Measurements from ENCODE around the gene RNLS. TPM values are rescaled to one million over a fixed set of nuclear protein-coding genes. Genes with fewer than 3 reads are reported as not detected.

Gene RNLS
- total RNA-seq, 3 donors from 2014 or later (not counting 1 experiment from before 2014, with no cell fraction given): 4.0 to 6.8 (median 4.4) TPM

- H3K36me3 ChIP-seq (ENCODE audit: control insufficient read depth, insufficient read depth, low read length): no peaks in the 10 kb centered on the region
- H3K27me3 ChIP-seq (ENCODE audit: control insufficient read depth, insufficient read depth, low read length): no peaks in the 10 kb centered on the region
- DNase-seq: no peak
- H3K27ac ChIP-seq (ENCODE audit: low read length): no peak overlapping the region
- no peak overlapping the region for H3K27ac Mint-ChIP-seq
- ATAC-seq: no peak
- H3K36me3 Mint-ChIP-seq: no peaks in the 10 kb centered on the region
- H3K27me3 Mint-ChIP-seq (ENCODE audit: low read depth in 2 of 2): peaks cover 2 to 20% of the 10 kb centered on the region in 2 donors
- no peaks in the 10 kb centered on the region for H3K9me3 Mint-ChIP-seq
- H3K4me1 Mint-ChIP-seq: no peaks in the 10 kb centered on the region
- H3K4me1 ChIP-seq (ENCODE audit: control insufficient read depth, insufficient read depth, low read length): no peaks in the 10 kb centered on the region
- H3K4me3 ChIP-seq (ENCODE audit: low read length): no peak overlapping the region
- intact Hi-C loops (cut with micrococcal nuclease): no loop called here
- no peak overlapping the region for H3K4me3 Mint-ChIP-seq
- no peak for TF ChIP-seq CTCF (IDR thresholded peaks at IDR 0.05)
- no peaks in the 10 kb centered on the region for H3K9me3 ChIP-seq (ENCODE audit: control insufficient read depth, insufficient read depth, low read length)
These were observed 322.0 kb downstream of the RNLS start for GRCh38 chr10:88261152-88261551.

GRCh38 chr10:88260329-88261051 lies 322.6 kb downstream of the RNLS start:
- no peaks in the 10 kb centered on the region for H3K9me3 ChIP-seq (ENCODE audit: control insufficient read depth, insufficient read depth, low read length)
- no peaks in the 10 kb centered on the region for H3K36me3 Mint-ChIP-seq
- no peaks in the 10 kb centered on the region for H3K4me1 ChIP-seq (ENCODE audit: control insufficient read depth, insufficient read depth, low read length)
- 56% methylated on average over 1 of the region's 1 CpG for WGBS (ENCODE audit: insufficient coverage)
- intact Hi-C loops (cut with micrococcal nuclease): no loop called here
- peaks cover 2 to 20% of the 10 kb centered on the region in 2 donors for H3K27me3 Mint-ChIP-seq (ENCODE audit: low read depth in 2 of 2)
- H3K4me3 ChIP-seq (ENCODE audit: low read length): no peak overlapping the region
- no peak overlapping the region for H3K27ac Mint-ChIP-seq
- H3K36me3 ChIP-seq (ENCODE audit: control insufficient read depth, insufficient read depth, low read length): no peaks in the 10 kb centered on the region
- DNase-seq (no peak), ATAC-seq (no peak)
- H3K4me1 Mint-ChIP-seq: no peaks in the 10 kb centered on the region
- no peaks in the 10 kb centered on the region for H3K9me3 Mint-ChIP-seq
- H3K4me3 Mint-ChIP-seq: no peak overlapping the region
- H3K27me3 ChIP-seq (ENCODE audit: control insufficient read depth, insufficient read depth, low read length): no peaks in the 10 kb centered on the region
- H3K27ac ChIP-seq (ENCODE audit: low read length): no peak overlapping the region
- TF ChIP-seq CTCF (IDR thresholded peaks at IDR 0.05): no peak

GRCh38 chr10:88259381-88259780 lies 323.7 kb downstream of the RNLS start:
- no peaks in the 10 kb centered on the region for H3K9me3 ChIP-seq (ENCODE audit: control insufficient read depth, insufficient read depth, low read length)
- H3K27ac ChIP-seq (ENCODE audit: low read length): no peak overlapping the region
- H3K9me3 Mint-ChIP-seq: no peaks in the 10 kb centered on the region
- DNase-seq: no peak
- no peaks in the 10 kb centered on the region for H3K4me1 Mint-ChIP-seq
- no peak for ATAC-seq
- peaks cover 5 to 20% of the 10 kb centered on the region in 2 donors for H3K27me3 Mint-ChIP-seq (ENCODE audit: low read depth in 2 of 2)
- H3K36me3 Mint-ChIP-seq: no peaks in the 10 kb centered on the region
- no peak overlapping the region for H3K27ac Mint-ChIP-seq
- H3K4me3 Mint-ChIP-seq: no peak overlapping the region
- H3K36me3 ChIP-seq (ENCODE audit: control insufficient read depth, insufficient read depth, low read length): no peaks in the 10 kb centered on the region
- H3K4me1 ChIP-seq (ENCODE audit: control insufficient read depth, insufficient read depth, low read length): no peaks in the 10 kb centered on the region
- over 99% methylated on average over 6 of the region's 6 CpGs for WGBS (ENCODE audit: insufficient coverage)
- TF ChIP-seq CTCF (IDR thresholded peaks at IDR 0.05): no peak
- intact Hi-C loops (cut with micrococcal nuclease): no loop called here
- H3K27me3 ChIP-seq (ENCODE audit: control insufficient read depth, insufficient read depth, low read length): no peaks in the 10 kb centered on the region
- H3K4me3 ChIP-seq (ENCODE audit: low read length): no peak overlapping the region

- no peaks in the 10 kb centered on the region for H3K4me1 Mint-ChIP-seq
- no peaks in the 10 kb centered on the region for H3K9me3 ChIP-seq (ENCODE audit: control insufficient read depth, insufficient read depth, low read length)
- H3K9me3 Mint-ChIP-seq: no peaks in the 10 kb centered on the region
- no peak overlapping the region for H3K4me3 ChIP-seq (ENCODE audit: low read length)
- H3K36me3 Mint-ChIP-seq: no peaks in the 10 kb centered on the region
- H3K27ac Mint-ChIP-seq: no peak overlapping the region
- no peak overlapping the region for H3K4me3 Mint-ChIP-seq
- ATAC-seq (no peak), DNase-seq (no peak)
- H3K36me3 ChIP-seq (ENCODE audit: control insufficient read depth, insufficient read depth, low read length): no peaks in the 10 kb centered on the region
- intact Hi-C loops (cut with micrococcal nuclease): no loop called here
- peaks cover 5 to 18% of the 10 kb centered on the region in 2 donors for H3K27me3 Mint-ChIP-seq (ENCODE audit: low read depth in 2 of 2)
- no peaks in the 10 kb centered on the region for H3K27me3 ChIP-seq (ENCODE audit: control insufficient read depth, insufficient read depth, low read length)
- no peaks in the 10 kb centered on the region for H3K4me1 ChIP-seq (ENCODE audit: control insufficient read depth, insufficient read depth, low read length)
- 73% methylated on average over 3 of the region's 4 CpGs for WGBS (ENCODE audit: insufficient coverage)
- H3K27ac ChIP-seq (ENCODE audit: low read length): no peak overlapping the region
- no peak for TF ChIP-seq CTCF (IDR thresholded peaks at IDR 0.05)
These were observed 326.2 kb downstream of the RNLS start for GRCh38 chr10:88256886-88257285.
